ENCODE data around the gene KBTBD12. TPM values are rescaled to one million over a fixed set of nuclear protein-coding genes. Genes with fewer than 3 reads are reported as not detected.

KBTBD12 gene
- total and polyA plus RNA-seq, 2 donors (not counting 1 experiment from before 2014, with no cell fraction given) = not detected

GRCh38 chr3:128036119-128036518, 121.1 kb downstream of the KBTBD12 start:
- H3K9me3 ChIP-seq (ENCODE audit: control insufficient read depth, insufficient read depth, low read depth, low read length) = no peaks in the 10 kb centered on the region
- H3K4me2 ChIP-seq (ENCODE audit: extremely low read depth, insufficient read depth, low read length) = no peak overlapping the region
- H3K27ac ChIP-seq (ENCODE audit: insufficient read depth, low read length) = no peak overlapping the region
- no peaks in the 10 kb centered on the region for H3K4me1 ChIP-seq (ENCODE audit: control insufficient read depth, extremely low read depth, insufficient read depth, low read length)
- H3K79me2 ChIP-seq (ENCODE audit: control insufficient read depth, insufficient read depth, low read length) = no peaks in the 10 kb centered on the region
- no peak overlapping the region for H3K9ac ChIP-seq (ENCODE audit: insufficient read depth, low read length)
- TF ChIP-seq EZH2 (IDR thresholded peaks at IDR 0.05; ENCODE audit: low read length, missing control alignments) = no peak
- TF ChIP-seq CTCF (conservative IDR thresholded peaks at IDR 0.05 in 1 of 2, IDR thresholded peaks at IDR 0.05 in 1 of 2; ENCODE audit: low read depth in 1 of 2, low read length in 2 of 2) = no peak
- DNase-seq (ENCODE audit: low read depth in 2 of 2) = no peak
- H4K20me1 ChIP-seq (ENCODE audit: control insufficient read depth, extremely low read depth, insufficient read depth, low read length) = no peaks in the 10 kb centered on the region
- H2AFZ ChIP-seq (ENCODE audit: low read length) = no peak overlapping the region
- no peaks in the 10 kb centered on the region for H3K36me3 ChIP-seq (ENCODE audit: control insufficient read depth, insufficient read depth, low read length)
- H3K27me3 ChIP-seq (ENCODE audit: control insufficient read depth, insufficient read depth, low read length) = peaks cover 5% of the 10 kb centered on the region
- H3K4me3 ChIP-seq (replicated peaks in 1 of 4; ENCODE audit: control extremely low read depth in 1 of 4, insufficient read depth in 1 of 4, low read depth in 3 of 4, low read length in 4 of 4) = no peak overlapping the region

Other genes with a start within 250 kb of the KBTBD12 start
- 8.2 and 15.5 TPM in 2 replicates for gene ABTB1, start 242.3 kb upstream of the KBTBD12 start, total RNA-seq
- 7.9 and 11.8 TPM in 2 replicates for gene ABTB1, start 242.3 kb upstream of the KBTBD12 start, polyA plus RNA-seq
- gene MGLL, start 92.7 kb upstream of the KBTBD12 start, total RNA-seq = 15.2 and 60.1 TPM in 2 replicates
- gene MGLL, start 92.7 kb upstream of the KBTBD12 start, polyA plus RNA-seq = 69.8 and 122 TPM in 2 replicates
- gene SEC61A1, start 137.2 kb downstream of the KBTBD12 start, total RNA-seq = 228 and 398 TPM in 2 replicates
- gene SEC61A1, start 137.2 kb downstream of the KBTBD12 start, polyA plus RNA-seq = 509 and 525 TPM in 2 replicates
- 59.1 and 67.2 TPM in 2 replicates for gene RUVBL1, start 208.6 kb downstream of the KBTBD12 start, total RNA-seq
- 52.3 and 81.0 TPM in 2 replicates for gene RUVBL1, start 208.6 kb downstream of the KBTBD12 start, polyA plus RNA-seq
- gene EEFSEC, start 238.2 kb downstream of the KBTBD12 start, total RNA-seq = 2.3 and 2.6 TPM in 2 replicates
- gene EEFSEC, start 238.2 kb downstream of the KBTBD12 start, polyA plus RNA-seq = 5.0 and 6.6 TPM in 2 replicates

All from fibroblast of lung (primary cell).